AG08395 (cell line): ENCODE measurements around the gene ISOC2.

ENCODE experiments used
- DNase-seq: peaks from one replicate; pipeline ENCODE4 v3.0.0; 2012; ENCODE audit warnings: mixed read lengths, low spot score

ISOC2 gene

DNA sequence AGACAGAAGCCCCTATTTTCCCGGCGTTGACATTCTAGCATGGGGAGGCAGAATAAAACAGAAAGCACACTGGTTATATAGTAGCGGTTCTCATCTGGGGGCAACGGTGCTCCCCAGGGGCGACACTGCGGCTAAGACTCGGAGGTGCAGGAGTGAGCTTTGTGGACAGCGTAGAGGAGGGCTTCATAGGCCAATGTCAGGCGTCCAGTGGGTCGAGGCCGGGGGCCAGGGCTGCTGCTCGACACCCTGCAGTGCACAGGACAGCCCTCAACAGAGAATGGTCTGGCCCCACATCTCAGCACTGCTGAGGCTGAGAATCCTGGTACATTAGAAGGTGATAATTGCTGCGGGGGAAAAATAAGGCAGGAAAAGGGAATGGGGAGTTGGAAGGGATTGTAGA lies 16.5 kb upstream of the ISOC2 start:
- DNase-seq: no peak

DNA sequence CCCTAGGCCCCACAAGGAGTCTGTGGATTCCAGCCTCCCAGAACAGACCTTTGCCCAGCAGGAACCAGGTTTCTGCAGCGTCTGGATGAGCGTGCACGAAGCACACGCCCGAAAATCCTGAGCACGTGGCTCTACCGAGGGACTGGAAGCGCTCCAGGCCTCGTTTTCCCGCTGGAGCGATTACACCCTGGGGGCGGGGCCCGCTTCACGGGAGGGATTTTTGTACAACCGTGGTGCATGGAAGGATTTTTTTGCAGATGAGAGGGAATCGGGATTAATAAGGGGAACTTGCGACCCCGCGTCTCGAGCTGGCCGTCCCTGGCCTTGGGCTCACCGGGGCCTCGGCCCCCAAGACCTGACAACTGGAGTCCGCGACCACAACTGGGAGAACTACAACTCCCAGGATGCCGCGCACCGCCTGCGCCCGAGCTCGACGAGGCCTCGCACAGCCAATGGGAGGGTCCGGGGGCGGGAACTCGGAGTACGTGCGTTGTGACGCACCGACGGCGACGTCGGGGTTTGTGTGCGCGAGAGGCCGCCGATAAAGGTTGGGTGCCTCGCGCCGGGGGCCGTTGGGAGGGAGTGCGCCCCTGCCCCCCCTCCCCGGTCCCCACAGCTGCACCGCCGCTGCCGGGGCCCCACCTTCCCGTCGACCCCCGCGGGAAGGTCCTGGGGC lies 14.8 kb upstream of the ISOC2 start, which contains the start of gene ZNF628:
Gene ZNF628, plus strand, starts transcription at position 518 of the 676 bp plus-strand sequence. CDS start 3,294 bp downstream, outside the sequence.
- peak; percentile 98 for DNase-seq

DNA sequence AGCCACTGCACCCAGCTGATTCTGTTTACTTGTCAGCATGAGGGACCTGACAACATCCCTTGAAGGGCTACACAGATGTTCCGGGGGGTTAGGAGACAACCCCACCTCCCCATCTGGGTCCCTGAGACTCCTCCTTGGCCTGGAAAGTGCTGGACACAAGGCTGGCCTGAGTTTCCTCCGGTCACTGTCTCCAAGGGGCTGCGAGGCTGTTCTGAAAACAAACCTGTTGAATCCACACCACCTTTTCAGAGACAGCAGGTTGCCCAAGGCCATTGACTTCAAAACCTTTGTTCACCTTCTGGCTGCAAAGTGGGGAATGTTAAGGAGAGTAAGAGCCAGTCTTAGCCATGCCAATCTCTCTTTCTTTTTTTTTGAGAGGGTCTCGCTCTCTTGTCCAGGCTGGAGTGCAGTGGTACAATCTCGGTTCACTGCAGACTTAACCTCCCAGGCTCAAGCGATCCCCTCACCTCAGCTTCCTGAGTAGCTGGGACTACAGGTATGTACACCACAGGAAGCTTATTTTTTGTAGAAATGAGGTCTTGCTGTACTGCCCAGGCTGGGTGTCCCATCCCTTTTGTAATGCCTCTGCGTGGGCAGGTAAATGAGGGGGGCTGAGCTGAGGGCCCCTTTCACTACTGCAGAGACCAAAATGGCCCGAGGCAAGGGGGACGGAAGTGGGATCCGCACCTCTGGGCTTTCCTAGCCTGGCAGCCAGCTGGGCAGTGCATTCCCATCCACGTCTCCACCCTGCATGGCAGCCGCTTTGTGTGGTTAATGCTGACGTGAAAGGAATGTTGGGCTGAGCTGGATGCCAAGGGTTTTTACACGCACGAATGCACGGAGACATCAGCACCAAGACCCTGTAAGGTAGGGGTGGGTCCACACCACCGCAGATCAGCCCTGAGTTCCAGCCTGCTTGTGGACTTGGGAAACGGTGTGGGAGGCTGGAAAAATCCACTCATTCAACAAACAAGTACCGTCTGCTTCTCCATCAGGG lies 13.1 kb upstream of the ISOC2 start:
- no peak for DNase-seq

DNA sequence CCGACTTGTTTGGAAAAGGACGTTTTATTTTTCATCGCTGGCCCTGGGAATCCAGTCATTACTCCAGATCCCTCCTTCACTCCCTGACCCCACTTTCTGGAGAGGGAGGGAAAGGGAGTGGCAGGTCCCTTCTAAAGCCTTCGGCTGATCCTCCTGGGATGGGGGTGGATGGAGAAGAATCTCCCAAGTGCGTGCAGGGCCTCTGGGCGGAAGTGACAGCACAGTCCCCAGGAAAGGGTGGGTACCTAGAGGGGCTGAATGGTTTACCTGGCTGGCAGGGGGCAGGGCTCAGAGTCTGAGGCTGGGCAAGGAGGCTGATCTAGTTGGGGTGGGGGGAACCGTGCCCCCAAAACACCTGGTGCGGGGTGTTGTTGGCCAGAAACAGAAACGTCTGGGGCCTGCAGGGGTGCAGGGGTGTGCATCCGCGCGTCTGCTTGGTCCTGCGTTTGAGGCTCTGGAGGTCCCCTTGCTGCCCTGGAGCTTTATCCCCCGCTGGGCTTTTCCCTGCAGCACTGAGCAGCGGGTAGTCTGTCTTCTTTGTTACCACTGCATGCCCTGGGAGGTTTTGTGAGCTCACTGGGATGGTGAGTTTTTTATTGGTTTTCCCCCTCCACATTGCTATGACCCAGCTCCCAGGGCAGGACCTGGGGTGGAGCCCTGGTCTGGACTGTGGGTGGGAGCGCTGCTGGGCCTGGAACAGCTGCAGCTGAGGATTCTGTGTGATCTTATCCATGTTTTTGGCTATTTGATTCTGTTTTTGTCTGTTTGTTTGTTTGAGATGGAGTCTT lies 12.0 kb upstream of the ISOC2 start:
- no peak for DNase-seq

DNA sequence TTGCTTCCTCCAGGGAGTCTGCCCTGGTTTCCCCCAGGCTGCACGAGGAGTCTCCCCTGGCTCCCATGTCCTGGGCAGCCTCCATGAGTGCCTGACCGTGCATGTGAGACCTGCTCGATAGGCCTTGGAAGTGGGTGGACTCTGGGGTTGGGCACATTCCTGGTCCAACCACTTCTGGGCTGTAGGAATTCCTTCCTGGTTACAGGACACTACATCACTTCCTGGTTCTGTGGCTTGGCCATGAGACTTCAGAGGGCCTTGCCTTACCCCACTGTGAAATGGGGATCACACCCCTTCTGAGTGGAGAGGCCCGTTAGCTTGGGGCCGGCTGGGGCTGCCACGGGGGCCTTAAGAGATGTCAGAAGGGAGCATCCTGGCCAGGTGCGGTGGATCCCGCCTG lies 11.0 kb upstream of the ISOC2 start:
- peak; percentile 71 for DNase-seq

DNA sequence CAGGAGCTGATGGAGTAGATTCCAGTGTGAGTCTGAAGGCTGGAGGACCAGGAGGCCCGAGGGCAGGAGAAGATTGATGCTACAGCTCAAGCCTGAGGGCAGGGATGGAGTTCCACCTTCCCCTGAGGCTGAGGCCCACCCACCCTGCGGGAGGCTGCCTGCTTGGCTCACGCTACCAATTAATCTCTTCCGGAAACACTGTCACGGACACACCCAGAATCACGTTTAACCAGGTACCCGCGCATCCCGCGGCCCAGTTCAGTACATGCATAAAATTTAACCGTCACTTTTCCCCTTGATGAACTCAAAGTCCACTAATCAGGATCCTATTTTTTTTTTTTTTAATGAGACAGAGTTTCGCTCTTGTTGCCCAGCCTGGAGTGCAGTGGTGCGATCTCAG lies 9.8 kb upstream of the ISOC2 start:
- DNase-seq: no peak

DNA sequence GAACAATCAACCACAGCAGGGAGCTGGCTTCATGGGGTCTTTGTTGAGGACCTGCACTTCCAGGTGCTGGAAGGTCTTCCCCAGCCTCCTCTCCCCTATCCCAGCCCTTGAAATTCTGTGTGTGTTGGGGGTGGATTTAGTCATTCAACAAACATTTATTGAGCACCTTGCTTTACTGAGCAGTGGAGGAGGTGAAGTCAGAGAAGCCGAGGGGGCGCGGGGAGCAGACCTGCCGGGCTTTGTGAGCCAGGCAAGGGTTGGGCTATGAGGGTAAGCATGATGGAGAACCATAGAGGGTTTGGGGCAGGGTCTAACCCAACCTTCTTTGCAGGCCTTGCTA lies 6.6 kb upstream of the ISOC2 start:
- no peak for DNase-seq

DNA sequence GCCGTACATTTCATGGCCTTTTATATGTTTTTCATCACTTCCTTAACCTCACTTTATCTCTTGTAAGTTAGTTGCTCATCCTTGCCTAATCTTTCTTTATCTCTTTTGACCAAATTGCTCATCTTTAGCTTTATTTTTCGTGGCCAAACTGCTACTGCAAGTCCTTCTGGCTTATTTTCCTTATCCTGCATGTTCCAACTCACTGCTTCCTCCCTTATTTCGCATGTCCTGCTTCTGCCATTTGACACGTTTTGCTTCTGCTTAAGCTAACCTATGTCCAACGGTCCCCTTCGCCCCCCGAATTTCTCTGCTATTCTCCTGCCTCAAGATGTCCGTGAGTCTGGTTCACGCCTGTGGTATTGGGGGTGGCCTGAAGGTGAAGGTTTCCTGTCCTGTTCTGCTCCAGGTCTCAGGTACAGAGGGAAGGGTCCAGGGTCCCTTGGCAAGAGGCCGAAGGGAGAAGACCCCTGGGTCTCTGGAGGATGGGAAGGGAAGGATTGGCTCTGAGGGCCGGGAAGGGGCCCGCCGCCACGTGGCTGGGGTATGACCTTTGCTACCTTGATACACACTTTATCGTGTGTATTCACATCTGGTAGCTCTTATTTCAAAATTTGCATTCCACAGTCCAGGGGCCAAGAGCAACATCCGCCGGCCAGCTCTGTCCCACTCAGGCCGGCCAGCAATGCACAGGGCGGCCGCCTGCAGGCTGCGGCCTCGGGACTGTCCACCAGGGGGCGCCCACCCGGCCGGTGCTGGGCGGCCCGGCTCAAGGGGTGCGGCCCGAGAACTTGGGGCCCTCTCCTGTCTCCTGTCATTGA lies 6.0 kb upstream of the ISOC2 start:
- DNase-seq: peak; percentile 84

DNA sequence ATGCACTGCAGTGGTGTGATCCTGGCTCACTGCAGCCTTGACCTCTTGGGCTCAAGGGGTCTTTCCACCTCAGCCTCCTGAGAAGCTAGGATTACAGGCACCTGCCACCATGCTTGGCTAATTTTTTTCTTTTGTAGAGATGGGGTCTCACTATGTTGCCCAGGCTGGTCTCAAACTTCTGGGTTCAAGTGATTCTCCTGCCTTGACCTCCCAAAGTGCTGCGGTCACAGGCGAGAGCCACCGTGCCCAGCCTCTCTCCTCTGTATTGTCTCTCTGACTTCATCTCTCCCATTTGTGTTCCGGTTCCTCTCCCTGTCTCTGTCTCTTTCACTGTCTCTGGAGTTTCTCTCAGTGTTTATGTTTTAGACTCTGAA lies 4.8 kb upstream of the ISOC2 start:
- no peak for DNase-seq

DNA sequence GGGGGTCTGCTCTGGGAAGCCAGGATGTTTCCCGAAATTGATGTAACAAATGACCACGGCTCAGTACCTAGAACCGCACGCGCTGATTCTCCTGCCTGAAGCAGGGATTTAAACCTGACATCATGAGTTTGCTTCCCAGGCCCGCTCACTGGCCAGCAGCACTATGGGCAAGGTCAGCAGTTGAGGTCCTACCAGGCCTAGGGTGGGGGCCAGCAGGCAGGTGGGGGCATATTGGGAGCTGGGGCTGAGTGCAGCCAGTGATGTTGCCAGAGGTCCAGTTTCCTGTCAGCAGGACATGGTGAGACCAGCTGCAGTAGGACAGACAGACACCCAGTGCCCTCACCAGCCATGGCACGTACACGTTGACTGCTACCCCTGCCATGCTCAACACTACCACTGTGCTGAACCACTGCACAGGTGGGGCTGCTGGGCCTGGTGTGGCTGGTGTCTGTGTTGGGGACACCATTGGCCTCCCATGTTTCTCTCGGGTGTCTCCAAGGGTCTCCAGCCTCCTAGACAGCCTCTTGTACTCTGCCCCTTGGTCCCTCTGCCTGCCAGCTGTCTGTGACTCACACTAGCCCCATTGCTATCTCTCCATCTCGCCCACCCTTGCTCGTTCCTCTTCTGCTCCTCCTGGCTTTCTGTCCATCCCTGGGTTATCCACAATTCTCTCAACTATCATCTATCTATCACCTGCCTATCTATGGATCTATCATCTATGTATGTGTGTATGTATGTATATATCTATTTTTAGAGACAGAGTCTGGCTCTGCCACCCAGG lies 4.2 kb upstream of the ISOC2 start:
- no peak for DNase-seq

DNA sequence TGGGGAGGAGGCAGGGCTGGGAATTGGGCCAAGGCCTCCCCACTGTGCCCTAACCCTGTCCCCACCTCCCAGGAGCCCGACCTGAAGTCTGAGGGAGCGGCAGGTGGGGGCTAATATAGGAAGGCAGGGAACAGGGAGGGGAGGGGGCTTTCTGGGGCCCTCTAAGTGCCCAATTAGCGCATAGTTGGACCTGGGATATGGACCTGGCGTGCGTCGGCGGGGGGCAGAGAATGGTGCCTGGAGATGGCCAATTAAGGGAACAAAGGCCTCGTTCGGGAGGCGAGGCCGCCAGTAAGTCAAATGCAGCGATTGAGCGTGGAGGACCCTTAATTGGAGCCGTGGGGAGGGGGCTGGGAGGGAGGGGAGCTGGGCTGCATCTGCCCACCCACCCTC lies 3.2 kb upstream of the ISOC2 start, which contains the start of gene C19orf85:
Gene C19orf85, minus strand, starts transcription at position 90 of the 393 bp plus-strand sequence. CDS start 197 bp downstream, outside the sequence.
- DNase-seq: no peak

DNA sequence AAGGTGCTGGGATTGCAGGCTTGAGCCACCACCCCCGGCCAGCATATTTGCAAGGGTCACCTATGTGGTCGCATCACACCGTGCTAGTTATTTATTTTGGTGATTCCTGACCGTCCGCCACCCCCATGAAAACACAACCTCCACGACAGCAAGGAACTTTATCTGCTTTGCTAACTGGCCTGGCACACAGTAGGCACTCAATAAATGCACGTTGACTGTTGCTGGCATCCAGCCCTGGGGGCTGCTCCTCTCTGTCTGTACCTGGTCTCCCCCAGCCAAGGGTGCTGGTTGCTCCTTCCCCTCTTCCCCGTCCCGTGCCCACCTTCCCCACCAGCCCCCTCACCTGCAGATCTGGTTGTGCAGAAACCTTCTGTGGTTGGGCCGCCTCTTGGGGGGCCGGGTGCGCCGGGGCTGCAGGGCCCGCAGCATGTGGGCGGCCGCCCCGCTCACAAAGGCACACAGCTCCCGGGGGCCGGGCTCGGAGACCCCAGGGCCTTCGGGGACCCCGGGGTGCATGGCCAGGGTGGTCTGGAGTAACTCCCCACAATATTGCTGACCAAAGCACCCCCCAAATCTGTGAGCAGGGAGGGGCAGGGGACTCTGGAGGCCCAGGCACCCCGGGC lies 2.7 kb upstream of the ISOC2 start:
- DNase-seq: no peak

DNA sequence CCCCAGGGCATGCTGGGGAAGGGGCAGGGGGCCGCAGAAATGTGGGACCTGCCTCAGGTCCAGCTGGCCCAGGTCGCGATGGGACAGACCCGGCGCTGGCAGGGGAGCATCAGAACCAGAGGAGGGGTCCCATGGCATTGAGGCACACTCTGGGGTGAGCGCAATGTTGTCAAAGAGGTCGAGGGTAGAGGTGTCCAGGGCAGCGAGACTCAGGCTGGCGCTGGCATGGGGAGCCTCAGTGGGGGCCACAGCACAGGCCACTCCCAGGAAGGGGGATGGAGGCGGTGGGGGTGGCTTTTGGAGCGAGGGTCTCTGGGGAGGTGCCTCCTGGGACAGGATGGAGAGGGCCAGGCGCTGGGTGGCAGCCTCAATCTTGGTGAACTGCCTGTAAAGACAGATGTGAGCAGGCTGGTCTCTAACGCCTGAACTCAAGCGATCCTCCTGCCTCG lies 2.2 kb upstream of the ISOC2 start:
- DNase-seq: no peak

DNA sequence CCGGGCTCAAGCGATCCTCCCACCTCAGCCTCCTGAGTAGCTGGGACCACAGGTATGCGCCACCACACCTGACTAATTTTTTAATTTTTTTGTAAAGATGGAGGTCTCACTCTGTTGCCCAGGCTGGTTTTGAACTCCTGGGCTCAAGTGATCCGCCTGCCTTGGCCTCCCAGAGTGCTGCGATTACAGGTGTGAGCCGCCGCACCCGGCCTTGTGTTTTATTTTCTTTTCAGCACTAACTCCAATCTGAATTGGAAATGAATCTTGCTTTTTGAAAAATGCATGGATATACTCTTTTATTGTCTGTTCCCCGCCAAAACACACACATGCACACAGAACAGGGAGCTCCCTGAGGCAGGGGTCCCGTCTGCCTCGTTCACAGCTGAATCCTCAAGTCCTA lies 1.3 kb upstream of the ISOC2 start:
- DNase-seq: no peak

DNA sequence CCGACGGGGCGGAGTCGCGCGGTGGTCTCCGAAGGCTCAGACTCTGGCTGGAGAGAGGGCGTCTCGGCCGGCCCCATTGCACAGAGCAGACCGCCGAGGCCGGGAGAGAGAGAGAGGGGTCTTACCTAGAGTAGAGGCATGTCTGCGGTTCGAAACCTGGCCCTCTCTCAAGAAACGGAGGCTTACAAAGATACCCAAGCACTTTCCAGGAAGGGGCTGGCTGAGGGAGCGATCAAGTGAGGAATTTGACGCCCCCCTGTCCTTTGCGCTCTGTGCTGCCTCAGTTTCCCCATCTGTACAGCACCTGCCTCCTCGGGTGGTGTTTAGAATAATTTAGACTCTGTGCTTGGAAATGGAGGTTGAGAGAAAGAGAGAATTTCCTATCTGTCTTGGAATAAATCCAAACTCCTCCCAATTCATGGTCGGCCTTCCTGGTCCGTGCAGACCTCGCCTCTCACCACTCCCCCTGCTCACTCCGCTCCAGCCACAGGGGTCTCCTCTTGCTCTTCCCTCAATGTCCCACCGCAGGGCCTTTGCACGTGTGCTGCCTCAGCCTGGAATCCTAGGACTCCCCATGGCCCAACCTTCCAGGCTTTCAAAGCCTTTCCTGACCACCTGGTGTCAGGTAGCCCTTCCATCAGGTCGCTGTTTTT lies 658 bp upstream of the ISOC2 start:
- DNase-seq: peak; percentile 45

DNA sequence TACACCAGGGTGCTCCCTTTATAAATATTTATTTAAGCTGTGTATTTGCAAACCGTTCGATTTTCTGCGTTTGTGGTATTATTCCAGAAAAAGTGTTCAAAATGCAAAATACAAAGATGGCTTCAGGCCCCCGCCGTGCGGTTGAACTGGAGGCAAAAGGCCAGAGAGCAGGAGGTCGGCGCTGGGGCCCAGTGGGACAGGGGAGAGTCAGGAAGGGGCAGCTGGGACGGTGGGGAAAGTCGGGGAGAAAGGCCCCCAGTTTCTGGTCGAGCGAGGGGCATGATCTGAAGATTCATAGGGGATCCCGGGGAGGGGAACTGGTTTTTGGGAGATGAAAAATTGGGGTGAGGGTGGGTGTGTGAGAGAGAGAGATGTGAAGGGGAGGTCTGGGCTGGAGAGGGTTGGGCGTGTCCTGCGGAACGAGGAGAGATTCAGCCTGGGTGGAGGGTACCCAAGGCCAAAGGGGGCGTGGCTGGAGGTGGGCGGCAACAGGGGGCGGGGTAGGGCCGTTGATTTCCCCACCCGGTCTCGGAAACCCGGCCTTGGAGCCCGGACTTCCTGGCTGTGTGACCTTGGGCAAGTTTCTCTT lies 678 bp downstream of the ISOC2 start:
- peak; percentile 91 for DNase-seq

DNA sequence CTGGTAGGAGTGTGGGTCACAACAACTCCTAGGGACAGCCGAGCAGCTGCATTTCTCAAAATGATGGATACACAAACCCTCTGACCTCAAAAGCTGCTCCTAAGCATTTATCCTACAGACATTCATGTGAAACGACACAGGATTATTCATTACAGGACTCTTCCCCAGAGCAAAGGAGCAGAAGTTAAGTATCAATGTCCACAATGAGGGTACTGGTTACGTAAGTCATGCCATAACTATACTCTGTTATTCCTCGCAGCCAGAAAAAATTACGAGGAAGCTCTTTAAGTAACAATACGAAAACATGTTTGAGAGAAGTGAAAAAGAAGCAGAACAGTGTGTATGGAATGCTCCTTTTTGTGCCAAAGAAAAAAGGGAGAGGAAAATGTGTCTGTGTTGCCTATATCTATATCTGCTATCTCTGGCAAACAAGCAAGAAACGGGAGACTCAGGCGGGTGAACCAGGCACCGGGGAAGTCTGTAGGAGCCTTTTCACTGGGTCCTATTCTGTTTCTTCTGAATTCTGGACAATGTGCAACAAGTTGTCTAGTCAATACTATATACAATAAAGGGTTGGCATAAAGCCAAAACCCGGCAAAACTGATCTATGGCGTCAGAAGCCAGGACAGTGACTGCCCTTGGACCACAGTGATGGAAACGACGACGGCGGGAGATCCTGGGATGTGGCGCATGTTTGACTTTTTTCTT lies 1.3 kb downstream of the ISOC2 start:
- no peak for DNase-seq

DNA sequence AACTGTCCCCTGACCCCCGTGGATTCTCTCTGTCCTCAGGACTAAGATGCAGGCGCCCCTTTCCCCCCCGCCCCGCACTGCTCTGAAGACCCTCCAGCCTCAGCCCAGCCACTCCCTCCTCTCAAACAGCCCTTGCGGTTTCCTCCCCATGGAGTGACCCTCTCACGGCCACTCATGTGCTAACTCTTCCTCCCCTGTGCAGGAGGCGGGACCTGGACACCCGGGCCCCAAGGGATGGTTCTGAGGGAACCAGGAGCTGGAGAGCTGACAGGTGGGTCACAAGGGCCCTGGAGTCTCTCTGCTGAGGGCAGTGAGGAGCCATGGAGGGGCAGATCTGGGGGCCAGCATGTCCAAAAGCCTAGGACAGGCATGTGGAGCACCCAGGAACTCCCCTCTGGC lies 1.9 kb downstream of the ISOC2 start:
- no peak for DNase-seq
